Upper lobe of left lung (tissue), 6 donors: ENCODE results near the gene SLC30A7. TPM values are rescaled to one million over a fixed set of nuclear protein-coding genes. Genes with fewer than 3 reads are reported as not detected.
"Not testable (repeated sequence)": the region's sequence is repeated elsewhere in the genome, so short reads cannot be mapped to it uniquely, and the experiment has no call there.

Experiments
- ATAC-seq, 2 donors: fragments of 200-7000 bp; cut with Tn5 transposase; one replicate each; pipeline ENCODE4 v1.9.1; 2022; ENCODE audit warnings: mild to moderate bottlenecking in 2 of 2, moderate library complexity in 2 of 2; ENCODE audit not compliant: low FRiP score in 2 of 2
- DNase-seq, 2 donors: peaks; one replicate each; pipeline ENCODE4 v3.0.0-alpha.2; 2019 to 2020
- H3K27ac ChIP-seq, 4 donors: fragments of 200-600 bp; sonication (generic); one replicate each; pipeline ENCODE4 v1.5.1; 2016 to 2019
- H3K27me3 ChIP-seq, 4 donors: fragments of 200-600 bp; sonication (generic); one replicate each; pipeline ENCODE4 v1.5.1; 2017 to 2019
- H3K36me3 ChIP-seq, 4 donors: fragments of 200-600 bp; sonication (generic); one replicate each; pipeline ENCODE4 v1.5.1; 2016 to 2019
- H3K4me1 ChIP-seq, 4 donors: fragments of 200-600 bp; sonication (generic); one replicate each; pipeline ENCODE4 v1.5.1; 2018 to 2019
- H3K4me3 ChIP-seq, 4 donors: fragments of 200-600 bp; sonication (generic); one replicate each; pipeline ENCODE4 v1.5.1; 2017 to 2019; ENCODE audit warnings: mild to moderate bottlenecking in 2 of 4, moderate library complexity in 1 of 4
- H3K9me3 ChIP-seq, 4 donors: fragments of 200-600 bp; sonication (generic); one replicate each; pipeline ENCODE4 v1.5.1; 2018 to 2019
- EP300 ChIP-seq, 4 donors: sonication (generic); formaldehyde crosslinking; IDR thresholded peaks; one replicate each; pipeline ENCODE4 v1.5.1; 2017; ENCODE audit warnings: antibody characterized with exemption in 4 of 4, control low read depth in 2 of 4
- POLR2A ChIP-seq, 4 donors: fragments of 450-650 bp; IDR thresholded peaks; one replicate each; pipeline ENCODE4 v1.5.1; 2016 to 2017; ENCODE audit warnings: antibody characterized with exemption in 4 of 4, mild to moderate bottlenecking in 2 of 4
- POLR2AphosphoS5 ChIP-seq, 2 donors: sonication (generic); formaldehyde crosslinking; IDR thresholded peaks; one replicate each; pipeline ENCODE4 v1.5.1; 2017; ENCODE audit warnings: antibody characterized with exemption in 2 of 2
- WGBS, 2 donors: methylation state at CpG; one replicate each; pipeline ENCODE4 v1.1.5; 2017 to 2018; 5-methylcytosine and 5-hydroxymethylcytosine counted together
- total RNA-seq, 6 donors: library from RNA; depleted of rRNA in 4 of 6; stranded (reverse); fragments of >200 nt in 4 of 6; gene quantifications; one replicate each; pipeline versions ENCODE4 v1.1.0 to v1.2.1, GENCODE V29; 2016 to 2021
- TF ChIP-seq, protein P1 (sequence below), 6 experiments: fragments of 450-650 bp in 4 of 6; fragments of 200-600 bp in 2 of 6; sonication (generic) in 2 of 6; IDR thresholded peaks; one replicate each; pipeline ENCODE4 v1.5.1; 2016 to 2019; ENCODE audit warnings: antibody characterized with exemption in 6 of 6
- donor health status: DM: no; HTN: no; CAD: no; lungs with moderate emphysema.
- donor health status: DM: no; HTN: yes; CAD: no; lungs with severe emphysema.

Gene SLC30A7
- total RNA-seq, 6 donors from 2014 or later = 8.4 to 34.5 (median 26.4) TPM

DNA sequence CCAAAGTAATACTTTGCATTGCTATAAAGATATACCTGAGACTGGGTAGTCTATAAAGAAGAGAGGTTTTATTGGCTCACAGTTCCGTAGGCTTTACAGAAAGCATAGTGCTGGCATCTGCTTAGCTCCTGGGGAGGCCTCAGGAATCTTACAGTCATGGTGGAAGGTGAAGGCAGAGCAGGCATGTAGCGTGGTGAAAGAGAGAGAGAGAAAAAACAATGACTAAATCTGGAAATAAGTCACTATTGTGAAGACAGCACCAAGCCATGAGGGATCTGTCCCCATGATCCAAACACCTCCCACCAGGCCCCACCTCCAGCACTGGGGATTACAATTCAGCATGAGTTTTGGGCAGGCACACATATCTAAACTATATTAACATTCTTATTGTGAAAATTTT is 30.4 kb downstream of the SLC30A7 start:
- H3K27ac ChIP-seq = no peak overlapping the region
- peaks cover 0 to 6% (median 2%) of the 10 kb centered on the region in 4 donors for H3K4me1 ChIP-seq
- TF ChIP-seq, protein P1, sequence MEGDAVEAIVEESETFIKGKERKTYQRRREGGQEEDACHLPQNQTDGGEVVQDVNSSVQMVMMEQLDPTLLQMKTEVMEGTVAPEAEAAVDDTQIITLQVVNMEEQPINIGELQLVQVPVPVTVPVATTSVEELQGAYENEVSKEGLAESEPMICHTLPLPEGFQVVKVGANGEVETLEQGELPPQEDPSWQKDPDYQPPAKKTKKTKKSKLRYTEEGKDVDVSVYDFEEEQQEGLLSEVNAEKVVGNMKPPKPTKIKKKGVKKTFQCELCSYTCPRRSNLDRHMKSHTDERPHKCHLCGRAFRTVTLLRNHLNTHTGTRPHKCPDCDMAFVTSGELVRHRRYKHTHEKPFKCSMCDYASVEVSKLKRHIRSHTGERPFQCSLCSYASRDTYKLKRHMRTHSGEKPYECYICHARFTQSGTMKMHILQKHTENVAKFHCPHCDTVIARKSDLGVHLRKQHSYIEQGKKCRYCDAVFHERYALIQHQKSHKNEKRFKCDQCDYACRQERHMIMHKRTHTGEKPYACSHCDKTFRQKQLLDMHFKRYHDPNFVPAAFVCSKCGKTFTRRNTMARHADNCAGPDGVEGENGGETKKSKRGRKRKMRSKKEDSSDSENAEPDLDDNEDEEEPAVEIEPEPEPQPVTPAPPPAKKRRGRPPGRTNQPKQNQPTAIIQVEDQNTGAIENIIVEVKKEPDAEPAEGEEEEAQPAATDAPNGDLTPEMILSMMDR (IDR thresholded peaks at IDR 0.05) = no peak
- TF ChIP-seq POLR2A (IDR thresholded peaks at IDR 0.05) (no peak), EP300 (IDR thresholded peaks at IDR 0.05) (no peak), POLR2AphosphoS5 (IDR thresholded peaks at IDR 0.05) (no peak)
- ATAC-seq = no peak
- no peaks in the 10 kb centered on the region for H3K27me3 ChIP-seq
- H3K4me3 ChIP-seq = no peak overlapping the region
- no peak for DNase-seq
- 94 to 98% methylated on average over 2 of the region's 2 CpGs for WGBS, 2 donors
- H3K36me3 ChIP-seq = peaks cover 0 to 19% (median 4%) of the 10 kb centered on the region in 4 donors
- H3K9me3 ChIP-seq = no peaks in the 10 kb centered on the region

DNA sequence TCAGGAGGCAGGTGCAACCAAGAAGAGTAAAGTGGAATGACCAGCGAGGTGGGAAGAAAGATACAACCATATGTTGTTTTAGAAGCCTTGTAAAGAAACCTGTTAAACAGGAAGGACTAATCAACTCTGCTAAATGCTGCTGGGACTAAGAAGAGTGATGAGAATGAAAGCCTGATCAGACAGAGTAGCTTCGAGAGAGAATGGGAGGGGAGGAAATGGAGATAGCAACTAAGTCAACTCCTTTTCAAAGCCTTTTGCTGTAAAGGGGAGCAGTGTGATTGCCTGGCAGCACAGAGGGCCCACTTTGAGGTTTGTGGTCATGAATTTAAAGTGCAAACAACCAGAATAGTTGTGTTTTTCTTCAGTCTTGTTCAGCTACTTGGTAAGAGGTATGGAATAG is 31.4 kb downstream of the SLC30A7 start:
- Histone ChIP-seq H3K4me1 (peaks cover 0 to 6% (median 2%) of the 10 kb centered on the region in 4 donors), H3K4me3 (no peak overlapping the region), H3K27ac (peak overlapping the region in 1 of 4 donors; percentile 23), H3K9me3 (no peaks in the 10 kb centered on the region), H3K36me3 (peaks cover 0 to 12% (median 4%) of the 10 kb centered on the region in 4 donors), H3K27me3 (no peaks in the 10 kb centered on the region)
- TF ChIP-seq POLR2AphosphoS5 (IDR thresholded peaks at IDR 0.05) = no peak
- TF ChIP-seq, protein P1 (IDR thresholded peaks at IDR 0.05) = no peak
- no peak for TF ChIP-seq EP300 (IDR thresholded peaks at IDR 0.05)
- no peak for TF ChIP-seq POLR2A (IDR thresholded peaks at IDR 0.05)
- no peak for ATAC-seq
- 42 to 61% methylated on average over 2 of the region's 2 CpGs for WGBS, 2 donors
- no peak for DNase-seq

DNA sequence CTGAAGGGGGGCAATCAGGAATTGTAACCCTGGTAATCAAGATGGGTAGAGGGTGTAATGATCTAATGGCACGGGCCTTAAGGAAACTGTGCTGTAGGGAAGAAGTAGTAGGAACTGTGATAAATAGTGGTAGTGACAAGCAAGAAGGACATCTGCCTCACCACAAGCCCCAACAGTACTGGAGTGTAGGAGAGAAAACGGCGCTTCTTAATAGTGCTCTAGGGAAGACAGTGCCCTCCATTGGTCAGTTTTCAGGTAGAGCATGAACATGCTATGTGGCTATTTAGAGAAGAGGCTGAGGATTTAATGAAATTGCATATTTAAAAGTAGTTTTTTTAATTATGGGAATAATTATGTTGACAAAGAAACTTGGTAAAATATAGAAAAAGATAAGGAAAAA is 32.2 kb downstream of the SLC30A7 start:
- H3K4me3 ChIP-seq = no peak overlapping the region
- ATAC-seq = no peak
- H3K27me3 ChIP-seq = no peaks in the 10 kb centered on the region
- H3K36me3 ChIP-seq = peaks cover 0 to 9% (median 4%) of the 10 kb centered on the region in 4 donors
- H3K9me3 ChIP-seq = no peaks in the 10 kb centered on the region
- no peak overlapping the region for H3K27ac ChIP-seq
- peaks cover 0 to 6% (median 2%) of the 10 kb centered on the region in 4 donors for H3K4me1 ChIP-seq
- WGBS, 2 donors = 84% methylated on average over 3 of the region's 3 CpGs
- TF ChIP-seq EP300 (IDR thresholded peaks at IDR 0.05) (no peak), POLR2A (IDR thresholded peaks at IDR 0.05) (no peak), POLR2AphosphoS5 (IDR thresholded peaks at IDR 0.05) (no peak)
- TF ChIP-seq, protein P1 (IDR thresholded peaks at IDR 0.05) = no peak
- no peak for DNase-seq

DNA sequence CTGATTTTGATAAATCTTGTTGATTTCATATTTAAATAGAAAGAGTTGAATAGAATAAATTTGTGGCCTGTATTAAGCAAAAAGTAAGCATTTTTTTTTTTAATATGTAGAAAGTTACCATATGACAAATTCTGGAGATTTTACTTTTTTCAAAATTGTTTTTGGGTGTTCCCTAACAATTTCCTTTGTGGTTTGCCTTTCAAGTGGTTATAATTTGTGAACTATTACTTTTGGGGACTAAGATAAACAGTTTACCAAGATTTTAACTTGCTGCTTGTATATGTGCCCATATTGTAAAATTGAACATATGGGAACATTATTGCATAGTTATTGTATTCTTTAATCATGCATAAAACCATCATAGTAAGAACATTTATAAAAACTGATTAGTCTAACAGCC is 34.6 kb downstream of the SLC30A7 start:
- no peak overlapping the region for H3K27ac ChIP-seq
- peaks cover 0 to 9% (median 4%) of the 10 kb centered on the region in 4 donors for H3K36me3 ChIP-seq
- H3K9me3 ChIP-seq = no peaks in the 10 kb centered on the region
- H3K4me3 ChIP-seq = no peak overlapping the region
- no peaks in the 10 kb centered on the region for H3K27me3 ChIP-seq
- peaks cover 0 to 3% (median 0%) of the 10 kb centered on the region in 4 donors for H3K4me1 ChIP-seq
- no peak for TF ChIP-seq POLR2AphosphoS5 (IDR thresholded peaks at IDR 0.05)
- no peak for TF ChIP-seq EP300 (IDR thresholded peaks at IDR 0.05)
- no peak for TF ChIP-seq POLR2A (IDR thresholded peaks at IDR 0.05)
- TF ChIP-seq, protein P1 (IDR thresholded peaks at IDR 0.05) = no peak
- no peak for ATAC-seq
- DNase-seq = no peak

DNA sequence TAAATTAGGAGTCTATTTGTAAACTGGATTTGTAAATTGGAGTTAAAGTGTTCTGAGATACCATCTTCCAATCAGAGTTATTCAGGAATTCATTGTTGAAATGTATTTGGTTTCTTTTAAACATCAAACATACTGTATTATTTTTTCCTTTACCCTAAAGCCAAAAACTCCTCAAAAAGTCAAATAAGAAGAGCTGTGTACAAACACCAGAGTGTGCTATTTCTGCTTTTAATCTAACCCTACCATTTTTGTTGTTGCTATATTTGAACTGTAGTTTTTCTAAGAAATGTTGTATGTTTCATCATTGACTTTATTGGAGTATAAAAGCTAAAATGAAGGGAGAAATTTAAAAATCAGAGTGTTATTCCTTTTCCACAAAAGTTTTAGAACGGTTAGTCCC is 35.8 kb downstream of the SLC30A7 start:
- TF ChIP-seq, protein P1 (IDR thresholded peaks at IDR 0.05) = no peak
- TF ChIP-seq POLR2AphosphoS5 (IDR thresholded peaks at IDR 0.05) = no peak
- no peak for TF ChIP-seq POLR2A (IDR thresholded peaks at IDR 0.05)
- TF ChIP-seq EP300 (IDR thresholded peaks at IDR 0.05) = no peak
- no peaks in the 10 kb centered on the region for H3K27me3 ChIP-seq
- no peaks in the 10 kb centered on the region for H3K9me3 ChIP-seq
- H3K27ac ChIP-seq = no peak overlapping the region
- H3K4me3 ChIP-seq = no peak overlapping the region
- WGBS, 2 donors = 93 to 100% methylated on average over 1 of the region's 1 CpG
- ATAC-seq = no peak
- DNase-seq = no peak
- H3K36me3 ChIP-seq = no peaks in the 10 kb centered on the region
- peaks cover 0 to 3% (median 0%) of the 10 kb centered on the region in 4 donors for H3K4me1 ChIP-seq

DNA sequence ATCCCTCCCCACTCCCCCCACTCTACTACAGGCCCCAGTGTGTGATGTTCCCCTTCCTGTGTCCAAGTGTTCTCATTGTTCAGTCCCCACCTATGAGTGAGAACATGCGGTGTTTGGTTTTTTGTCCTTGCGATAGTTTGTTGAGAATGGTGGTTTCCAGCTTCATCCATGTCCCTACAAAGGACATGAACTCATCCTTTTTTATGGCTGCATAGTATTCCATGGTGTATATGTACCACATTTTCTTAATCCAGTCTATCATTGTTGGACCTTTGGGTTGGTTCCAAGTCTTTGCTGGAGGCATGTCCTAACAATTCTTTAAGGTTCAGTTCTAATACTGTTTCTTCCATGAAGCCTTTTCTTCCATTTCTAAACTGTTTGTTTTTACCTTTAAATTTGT is 37.7 kb downstream of the SLC30A7 start:
- ATAC-seq, H3K36me3 ChIP-seq, H3K4me1 ChIP-seq, H3K9me3 ChIP-seq, DNase-seq, H3K4me3 ChIP-seq, H3K27ac ChIP-seq, H3K27me3 ChIP-seq: not testable (repeated sequence)
- WGBS, 2 donors = 93 to 100% methylated on average over 2 of the region's 2 CpGs
